HEK293 (cell line): ENCODE measurements around the gene POLE3.

Source experiments
- ZNF274 ChIP-seq, 2 experiments: fragments of 200-500 bp in 1 of 2; fragments of 450-650 bp in 1 of 2; sonication (Bioruptor generic) in 1 of 2; formaldehyde crosslinking in 1 of 2; IDR thresholded peaks; 2 replicates each; pipeline versions ENCODE4 v1.5.1 to v1.6.1; 2014 to 2016; ENCODE audit warnings: borderline replicate concordance in 1 of 2, inconsistent platforms in 1 of 2, low read length in 1 of 2, missing biosample characterization in 1 of 2, missing genetic modification characterization in 1 of 2
- ZNF433 ChIP-seq: fragments of 450-650 bp; formaldehyde crosslinking; IDR thresholded peaks from 2 replicates; pipeline ENCODE4 v1.5.1; 2016; ENCODE audit warnings: missing biosample characterization, missing genetic modification characterization, low read depth

GRCh38 chr9:113364951-113365350, 45.5 kb downstream of the POLE3 start:
- TF ChIP-seq ZNF274 (IDR thresholded peaks at IDR 0.05; ENCODE audit: low read length) (no peak), ZNF274 (tag by site-specific recombination; IDR thresholded peaks at IDR 0.05; ENCODE audit: borderline replicate concordance) (no peak), ZNF433 (no peak)
